Activated CD4-positive, alpha-beta T cell treated with anti-CD3 and anti-CD28 coated beads for 48 hours (primary cell): Measurements from ENCODE around the gene C6orf47.

Experiments used
- DNase-seq: peaks from one replicate; pipeline ENCODE4 v3.0.0-alpha.2; 2020

The C6orf47 gene

DNA sequence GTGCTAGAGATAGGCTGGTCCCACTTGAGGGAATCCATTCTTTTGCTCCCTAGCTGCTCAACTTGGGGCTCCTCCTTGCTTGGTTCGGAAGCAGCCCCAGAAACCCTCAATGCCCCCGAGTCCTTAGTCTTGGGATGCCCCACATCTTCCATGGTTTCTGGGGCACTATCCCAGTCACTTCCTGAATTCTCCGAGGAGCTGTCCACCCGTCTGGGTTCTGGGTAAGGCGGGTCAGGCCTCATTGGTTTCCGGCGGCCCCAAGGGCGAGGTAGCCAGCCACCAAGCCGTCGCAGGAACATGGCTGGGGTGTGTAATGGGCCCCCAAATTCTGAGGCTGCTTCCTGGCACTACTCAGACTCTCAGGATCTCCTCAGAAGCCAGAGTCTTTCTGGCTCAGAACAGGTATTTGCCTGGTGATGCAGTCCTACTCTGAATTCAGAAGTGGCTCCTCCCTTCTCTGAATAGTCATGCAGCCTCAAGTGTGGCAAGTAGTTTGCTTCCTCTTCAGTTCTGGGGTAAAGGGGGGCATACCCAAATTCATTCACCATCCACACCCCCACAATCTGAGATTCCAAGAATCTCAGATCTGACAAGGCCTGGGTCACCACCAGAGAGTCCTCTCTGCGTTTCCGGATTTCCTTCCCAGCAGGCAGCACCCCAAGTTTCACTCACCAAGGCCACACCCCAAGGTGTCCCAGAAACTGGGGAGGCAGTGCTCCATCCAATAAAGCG lies 763 bp downstream of the C6orf47 start:
- peak; percentile 50 for DNase-seq

DNA sequence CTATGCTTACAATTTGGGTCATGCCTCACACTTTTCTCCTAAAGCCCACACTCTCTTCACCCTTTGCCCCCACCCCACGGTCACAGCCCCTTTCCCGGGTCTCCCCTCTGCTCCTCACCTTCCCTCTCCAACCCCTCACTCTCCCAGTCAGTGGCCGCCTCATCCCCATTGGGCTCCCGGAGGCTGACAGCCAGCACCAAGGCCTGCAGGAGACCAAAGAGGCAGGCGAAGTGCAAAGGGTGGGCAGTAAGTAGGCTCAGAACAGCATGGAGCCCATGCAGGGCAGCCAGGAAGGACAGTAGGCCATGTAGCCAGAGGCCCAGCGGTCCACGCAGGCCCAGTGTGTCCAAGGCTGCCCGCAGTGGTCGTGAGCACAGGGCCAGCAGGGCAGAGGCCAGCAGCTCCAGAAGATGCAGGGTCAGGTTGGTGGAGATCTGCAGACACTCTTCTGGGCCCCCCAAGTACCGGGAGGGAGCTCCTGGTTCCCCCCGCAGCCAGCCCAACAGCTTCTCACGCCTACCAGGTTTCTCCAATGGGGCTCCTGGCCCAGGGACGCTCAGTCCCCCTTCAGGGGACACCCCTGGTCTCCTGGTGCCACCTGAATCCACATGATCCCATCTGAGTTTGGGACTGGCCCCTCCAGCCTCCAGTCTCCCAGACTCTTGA lies 1.5 kb downstream of the C6orf47 start:
- DNase-seq, result no peak

DNA sequence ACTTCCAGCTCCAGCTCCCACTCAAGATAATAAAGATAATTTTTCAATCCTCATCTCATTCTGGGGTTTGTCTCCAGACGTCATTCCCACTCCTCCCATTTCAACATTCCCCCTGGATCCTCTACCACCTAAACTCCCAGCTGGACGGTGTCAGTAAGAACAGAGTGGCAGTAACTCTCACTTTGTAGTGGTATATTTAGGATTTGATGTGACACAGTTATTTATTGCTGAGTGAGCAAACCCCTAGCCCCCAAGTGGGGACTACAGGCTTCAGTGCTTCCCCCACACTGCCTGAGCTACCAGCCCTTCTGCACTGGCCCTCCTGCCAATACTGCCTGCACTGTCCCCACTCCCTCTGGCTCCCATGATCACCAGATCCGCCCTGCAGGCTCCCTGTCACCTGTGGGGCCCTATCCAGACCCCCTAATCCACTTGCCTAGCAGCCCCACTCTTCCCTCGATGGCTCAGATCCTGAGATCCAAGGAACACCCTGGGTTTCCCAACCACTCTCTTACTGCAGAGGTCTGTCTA lies 2.4 kb downstream of the C6orf47 start:
- DNase-seq, result no peak

- DNase-seq, result peak; percentile 52
These were observed 3.0 kb downstream of the C6orf47 start for GRCh38 chr6:31657406-31658157.

DNA sequence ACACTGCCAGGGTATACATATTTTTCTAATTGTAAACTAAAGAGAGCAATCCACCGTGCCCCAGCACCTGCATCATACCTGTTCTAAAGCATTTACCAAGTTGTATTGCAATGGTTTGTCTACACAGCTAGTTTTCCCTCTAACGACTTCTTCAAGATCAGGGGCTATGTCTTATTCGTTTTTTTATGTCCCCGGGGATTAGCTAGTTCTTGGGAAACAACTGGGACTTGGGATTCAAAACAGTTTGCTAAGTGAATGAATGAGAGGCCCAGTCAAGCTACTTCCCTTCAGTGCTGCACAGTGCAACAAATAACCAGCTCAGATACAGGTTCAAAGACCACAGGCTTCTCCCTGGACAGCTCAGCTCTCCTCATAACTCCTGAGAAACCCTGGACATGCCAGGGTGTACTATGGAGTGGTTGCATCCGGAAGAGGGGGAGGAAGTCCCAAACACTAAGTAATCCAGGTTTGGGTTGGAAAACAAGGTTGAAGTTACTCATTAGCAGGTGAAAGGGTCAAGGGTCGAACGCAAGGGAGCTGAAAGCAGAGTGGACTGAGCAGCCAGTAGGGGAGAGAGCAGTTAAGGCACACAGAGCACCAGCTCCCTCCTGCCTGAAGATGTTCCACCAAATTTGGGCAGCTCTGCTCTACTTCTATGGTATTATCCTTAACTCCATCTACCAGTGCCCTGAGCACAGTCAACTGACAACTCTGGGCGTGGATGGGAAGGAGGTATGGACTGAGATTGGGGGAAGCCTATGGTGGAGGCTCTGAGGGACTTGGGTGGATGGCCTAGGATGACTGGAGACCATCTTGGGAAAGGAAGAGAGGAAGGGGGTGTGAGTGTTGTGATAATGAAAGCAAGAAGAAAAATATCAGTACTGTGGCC lies 5.0 kb downstream of the C6orf47 start, which contains the start of gene APOM:
TSS of gene APOM (plus strand) at position 546 of the 889 bp plus-strand sequence. CDS start at position 619, 73 bp downstream.
- DNase-seq, result no peak

GRCh38 chr6:31654574-31655348 lies 5.8 kb downstream of the C6orf47 start:
- DNase-seq, result no peak

DNA sequence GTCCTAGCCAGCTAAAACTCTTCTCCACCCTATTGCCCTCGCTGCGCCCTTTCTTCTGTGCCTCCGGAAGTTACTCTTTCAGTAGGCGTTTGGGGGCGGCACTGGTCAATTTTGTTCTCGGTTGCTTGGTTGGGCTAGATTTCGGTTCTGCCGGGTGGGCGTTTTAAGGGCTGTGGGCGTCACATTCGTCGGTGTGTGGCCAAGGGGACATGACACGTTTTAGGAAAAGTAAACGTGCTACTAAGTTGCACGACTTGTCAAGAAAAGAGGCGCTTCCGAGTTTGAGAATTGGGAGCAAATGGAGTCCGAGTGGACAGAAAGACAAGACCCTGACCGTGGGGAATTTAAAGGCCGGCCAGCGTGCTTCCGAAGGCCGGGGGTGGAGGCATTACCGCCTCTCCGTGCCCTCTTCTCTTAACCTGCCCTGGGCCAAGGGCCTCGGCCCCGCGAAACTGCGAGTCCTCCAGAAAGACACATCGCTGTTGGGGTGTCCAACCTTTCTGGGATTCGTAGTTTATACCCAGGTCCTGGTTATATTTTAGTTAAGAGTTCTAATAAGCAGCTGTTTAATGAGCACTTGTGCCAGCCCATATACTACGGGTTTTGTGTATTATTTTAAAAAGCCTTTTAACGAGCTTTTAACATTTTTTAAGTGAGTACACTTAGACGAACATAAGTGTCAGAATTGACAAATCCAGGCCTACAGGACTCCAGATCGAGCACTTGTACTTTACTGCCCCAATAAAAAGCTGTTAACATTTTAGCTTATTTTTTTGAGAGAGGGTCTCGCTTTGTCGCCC lies 7.5 kb downstream of the C6orf47 start:
- peak; percentile 89 for DNase-seq

GRCh38 chr6:31651602-31652191 lies 8.9 kb downstream of the C6orf47 start:
- DNase-seq, result no peak

DNA sequence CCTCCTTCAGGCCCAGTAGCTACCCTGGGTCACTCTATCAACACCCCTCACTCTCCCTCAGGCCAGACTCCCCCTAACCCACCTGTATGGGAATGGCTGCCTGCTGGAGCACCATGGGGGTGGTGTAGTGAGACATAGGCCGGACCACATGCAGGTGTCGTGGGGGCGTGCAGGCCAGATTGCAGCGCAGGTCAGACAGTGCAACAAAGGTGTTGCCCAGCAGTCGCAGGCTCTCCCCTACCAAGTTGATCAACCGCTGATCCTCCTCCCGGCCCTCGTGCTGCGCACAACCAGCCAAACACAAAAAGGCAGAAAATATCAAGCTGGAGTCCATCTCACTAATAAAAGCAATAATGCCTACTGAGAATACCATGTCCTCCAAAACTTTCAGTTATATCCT lies 15.3 kb downstream of the C6orf47 start:
- no peak for DNase-seq

- no peak for DNase-seq
These were observed 16.6 kb downstream of the C6orf47 start for GRCh38 chr6:31643818-31644454.

GRCh38 chr6:31642798-31643570 lies 17.6 kb downstream of the C6orf47 start:
- no peak for DNase-seq

DNA sequence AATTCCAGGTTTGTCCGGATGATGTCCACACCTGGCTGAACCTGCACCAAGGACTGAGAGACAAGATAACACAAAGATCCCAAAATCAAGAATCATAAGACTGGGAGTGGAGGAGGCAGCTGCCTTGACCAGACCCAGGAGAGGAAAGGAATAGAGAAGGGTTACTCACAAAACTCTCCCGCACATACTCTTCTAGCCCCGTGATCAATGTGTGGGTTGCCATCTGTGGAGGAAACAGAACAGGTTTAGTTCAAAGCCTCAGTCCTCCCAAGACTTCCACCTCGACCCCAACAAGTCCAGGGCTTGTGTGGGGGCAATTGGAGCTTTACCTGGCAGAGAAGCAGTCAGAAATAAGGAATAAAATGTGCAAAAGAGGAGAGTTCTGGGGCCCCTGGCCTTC lies 19.2 kb downstream of the C6orf47 start:
- no peak for DNase-seq

GRCh38 chr6:31640612-31641011 lies 20.0 kb downstream of the C6orf47 start:
- DNase-seq, result no peak

GRCh38 chr6:31639449-31639861 lies 21.1 kb downstream of the C6orf47 start:
- peak; percentile 49 for DNase-seq

DNA sequence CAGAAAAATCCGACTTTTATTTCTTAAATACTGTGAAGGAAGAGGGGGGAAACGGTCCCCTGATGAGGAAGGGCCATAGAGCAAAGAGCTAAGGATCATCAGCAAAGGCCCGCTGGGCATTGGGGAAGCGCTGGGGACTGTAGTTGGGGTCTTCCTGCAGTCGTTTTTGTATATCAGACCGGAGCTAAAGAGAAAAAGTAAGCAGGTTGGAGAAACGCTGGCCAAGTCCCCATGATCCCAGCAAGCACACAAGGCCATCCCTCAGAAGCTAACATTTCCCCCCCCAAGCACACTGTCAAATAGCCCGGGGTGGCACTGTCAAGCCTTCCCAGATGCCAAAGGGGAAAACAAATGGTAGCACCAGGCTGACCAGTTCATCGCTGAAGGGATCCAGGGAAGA lies 21.5 kb downstream of the C6orf47 start:
- no peak for DNase-seq

GRCh38 chr6:31636698-31637596 lies 23.6 kb downstream of the C6orf47 start:
- DNase-seq, result no peak

DNA sequence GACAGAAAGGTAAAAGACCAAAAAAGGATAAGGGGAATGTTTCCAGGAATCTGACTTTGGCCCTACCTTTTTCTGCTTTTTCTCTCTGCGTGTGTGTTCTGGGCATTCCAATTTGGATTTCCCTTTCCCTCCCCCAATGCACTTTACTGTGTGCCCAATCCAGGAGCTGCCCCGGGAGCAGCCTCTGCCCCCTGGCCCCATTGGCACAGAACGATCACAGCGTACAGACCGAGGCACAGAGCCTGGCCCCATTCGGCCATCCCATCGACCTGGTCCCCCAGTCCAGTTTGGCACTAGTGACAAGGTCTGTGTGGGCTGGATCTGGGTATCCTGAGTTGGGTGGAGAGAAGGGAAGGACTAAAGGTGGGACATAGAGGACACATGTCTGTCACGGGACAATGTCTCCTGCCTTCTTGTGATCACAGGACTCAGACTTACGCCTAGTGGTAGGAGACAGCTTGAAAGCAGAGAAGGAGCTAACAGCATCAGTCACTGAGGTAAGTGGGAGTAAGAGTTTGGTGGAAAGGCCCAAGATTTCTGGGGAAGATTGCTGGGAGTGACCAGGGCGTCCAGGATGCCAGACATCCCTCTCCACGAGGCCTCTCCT lies 25.5 kb downstream of the C6orf47 start:
- no peak for DNase-seq
